GM21619 (cell line): Measurements from ENCODE around the gene PALM.

Experiments used
- ATAC-seq: cut with Tn5 transposase; IDR thresholded peaks from one replicate; pipeline ENCODE4 v1.9.1; 2021; ENCODE audit not compliant: unreplicated experiment

Gene PALM

DNA sequence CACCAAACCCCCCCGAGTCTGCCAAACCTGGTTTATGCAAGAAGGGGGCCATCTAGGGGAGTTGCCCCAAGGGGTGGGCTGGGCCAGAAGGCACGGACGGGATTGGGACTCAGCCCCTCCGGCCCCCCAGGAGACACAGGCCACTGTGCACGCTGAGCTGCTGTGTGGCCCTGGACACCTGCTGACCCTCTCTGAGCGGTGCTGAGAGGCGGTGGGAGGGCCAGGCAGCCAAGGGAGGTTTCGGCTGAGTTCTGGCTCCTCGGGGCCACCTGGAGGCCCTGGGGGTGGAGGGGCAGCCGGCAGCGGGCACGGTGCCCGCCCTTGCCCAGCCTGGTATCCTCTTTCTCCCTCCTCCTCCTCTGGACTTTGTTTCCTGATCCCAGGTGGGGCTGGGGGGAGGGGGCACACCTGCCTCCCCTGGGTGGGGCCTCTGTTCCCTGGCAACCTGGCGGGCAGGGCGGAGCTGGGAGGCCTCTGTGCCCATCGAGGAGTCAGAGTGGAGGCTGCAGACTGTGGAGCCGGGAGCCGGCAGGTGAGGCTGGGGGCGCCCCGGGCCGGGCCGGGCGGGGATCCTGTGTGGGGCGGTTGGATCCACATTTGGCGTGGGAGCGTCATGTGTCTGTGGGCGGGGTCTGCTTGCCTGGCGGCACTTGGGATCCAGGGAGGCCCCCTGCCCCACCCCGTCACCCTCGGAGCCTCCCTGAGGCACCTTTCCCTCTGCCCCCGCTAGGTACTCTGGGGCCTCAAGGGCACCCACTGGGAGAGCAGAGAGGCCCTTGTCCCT lies 42.1 kb downstream of the PALM start, which contains the start of gene MISP:
TSS of gene MISP (plus strand) at position 473 of the 784 bp plus-strand sequence. CDS start 5,835 bp downstream, outside the sequence.
- ATAC-seq: no peak

DNA sequence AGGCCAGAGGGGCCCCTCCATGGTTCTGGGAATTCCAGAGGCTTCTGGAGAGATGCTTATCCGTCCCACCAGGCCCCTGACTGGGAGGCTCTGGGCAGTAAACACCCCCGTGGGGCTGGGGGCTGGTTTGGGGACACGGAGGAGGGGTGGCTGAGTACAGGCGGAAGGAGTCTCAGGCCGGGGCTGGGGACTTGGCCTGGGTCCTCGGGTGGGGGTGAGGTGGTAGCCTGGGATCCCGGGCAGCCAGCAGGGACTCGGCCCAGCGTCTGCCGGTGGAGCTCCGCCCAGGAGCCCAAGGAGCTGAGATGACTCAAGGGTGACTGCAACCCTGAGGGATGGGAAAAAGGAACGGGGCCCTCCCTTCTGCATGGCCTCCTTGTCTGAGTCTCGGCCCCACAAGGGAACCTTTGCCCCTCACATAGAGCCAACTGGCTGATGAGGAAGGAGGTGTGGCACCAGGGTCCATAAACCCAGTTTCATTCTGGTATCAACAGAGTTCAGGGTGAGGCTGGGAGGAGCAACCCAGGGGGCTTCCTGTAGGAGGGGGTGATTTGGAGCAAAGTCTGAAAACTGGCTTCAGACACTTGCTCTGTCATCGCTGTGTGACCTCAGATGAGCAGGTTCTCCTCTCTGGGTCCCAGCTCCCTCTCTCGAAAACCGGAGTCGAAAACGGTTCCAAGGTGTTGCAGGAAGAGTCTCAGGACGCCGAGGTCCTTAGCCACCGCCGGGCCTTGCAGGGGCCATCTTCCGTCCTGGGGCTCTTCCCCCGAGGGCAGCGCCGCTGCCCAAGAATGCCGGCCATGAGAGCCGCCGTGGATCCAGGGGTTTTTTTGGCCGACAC lies 43.0 kb downstream of the PALM start:
- no peak for ATAC-seq

DNA sequence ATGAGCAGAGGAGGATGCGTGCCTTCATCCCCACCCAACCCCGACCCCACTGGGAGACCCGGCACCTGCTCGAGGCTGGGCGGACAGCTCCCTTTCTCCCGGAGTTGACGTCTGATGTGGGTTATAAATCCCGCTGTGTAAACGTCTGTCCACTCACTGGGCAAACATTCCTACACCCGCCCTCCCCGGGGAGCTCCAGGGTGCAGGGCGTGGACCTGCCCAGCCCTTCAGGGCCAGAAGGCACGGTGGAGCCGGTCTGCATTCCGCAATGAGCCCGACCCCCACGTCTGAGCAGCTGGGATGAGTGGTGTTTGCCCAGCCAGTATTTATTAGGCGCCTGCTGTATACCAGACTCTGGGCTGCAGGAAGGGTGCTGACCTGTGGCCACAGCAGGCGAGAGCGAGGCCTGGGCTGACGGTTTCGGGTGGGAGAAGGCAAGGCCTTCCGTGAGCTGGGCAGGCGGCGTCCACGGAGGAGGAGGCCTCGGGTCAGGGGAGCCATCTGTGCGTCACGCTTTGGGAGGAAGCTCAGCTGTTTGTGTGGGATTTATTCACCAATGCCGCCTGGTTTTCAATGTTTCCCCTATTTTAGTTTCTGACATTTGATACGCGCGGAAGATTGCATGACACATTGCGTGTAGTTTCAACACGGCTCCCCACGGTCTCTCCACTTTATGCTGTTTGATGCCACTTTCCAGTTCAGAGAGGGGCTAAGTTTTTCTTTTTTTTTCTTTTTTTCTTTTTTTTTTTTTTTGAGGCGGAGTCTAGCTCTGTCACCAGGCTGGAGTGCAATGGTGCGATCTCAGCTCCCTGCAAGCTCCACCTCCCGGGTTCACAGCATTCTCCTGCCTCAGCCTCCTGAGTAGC lies 44.1 kb downstream of the PALM start:
- no peak for ATAC-seq

DNA sequence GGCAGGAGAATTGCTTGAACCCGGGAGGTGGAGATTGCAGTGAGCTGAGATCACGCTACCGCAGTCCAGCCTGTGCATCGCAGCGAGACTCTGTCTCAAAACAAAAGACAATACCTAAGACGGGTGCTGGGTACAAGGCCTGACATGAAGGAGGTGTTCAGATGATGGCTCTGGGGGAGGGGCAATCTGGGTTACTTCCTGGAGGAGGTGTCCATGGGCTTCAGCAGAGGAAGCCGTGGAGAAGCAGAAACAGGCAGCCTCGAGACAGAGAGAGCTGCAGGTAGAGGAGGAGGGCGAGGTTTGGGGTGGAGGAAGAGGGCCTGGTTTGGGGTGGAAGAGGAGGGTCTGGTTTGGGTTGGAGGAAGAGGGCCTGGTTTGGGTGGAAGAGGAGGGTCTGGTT lies 45.8 kb downstream of the PALM start:
- no peak for ATAC-seq

DNA sequence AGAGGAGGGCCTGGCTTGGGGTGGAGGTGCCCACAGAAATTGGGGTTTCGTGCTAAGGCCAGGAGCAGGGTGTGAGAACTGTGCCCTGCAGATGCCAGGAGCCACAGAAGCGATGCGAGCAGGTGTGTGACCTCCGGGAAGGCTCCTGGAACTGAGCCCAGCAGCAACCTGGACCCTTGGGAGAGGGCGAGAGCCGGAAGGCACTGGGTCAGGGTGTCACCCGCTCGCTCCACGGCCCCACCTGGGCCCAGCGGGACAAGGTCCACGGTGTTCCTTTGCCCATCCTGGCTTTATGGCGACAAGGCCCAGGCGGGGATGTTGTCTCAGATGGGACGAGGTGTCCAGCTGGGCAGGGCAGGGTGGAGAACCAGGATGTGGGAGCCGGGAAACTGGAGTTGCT lies 46.3 kb downstream of the PALM start:
- ATAC-seq: no peak

DNA sequence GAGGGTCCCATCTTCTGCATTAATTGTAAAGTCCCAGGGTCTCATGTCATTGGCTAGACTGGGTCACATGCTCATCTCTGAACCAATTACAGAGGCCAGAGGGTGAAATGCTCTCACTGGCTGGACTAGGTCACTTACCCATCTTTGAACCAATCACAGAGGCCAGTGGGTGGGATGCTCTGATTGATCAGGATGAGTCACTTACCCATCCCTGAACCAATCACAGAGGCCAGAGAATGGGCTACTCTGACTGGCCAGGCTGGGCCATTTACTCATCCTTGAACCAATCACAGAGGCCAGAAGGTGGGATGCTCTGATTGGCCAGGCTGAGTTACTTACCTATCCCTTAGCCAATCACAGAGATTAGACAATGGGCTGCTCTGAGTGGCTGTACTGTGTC lies 47.5 kb downstream of the PALM start:
- no peak for ATAC-seq

DNA sequence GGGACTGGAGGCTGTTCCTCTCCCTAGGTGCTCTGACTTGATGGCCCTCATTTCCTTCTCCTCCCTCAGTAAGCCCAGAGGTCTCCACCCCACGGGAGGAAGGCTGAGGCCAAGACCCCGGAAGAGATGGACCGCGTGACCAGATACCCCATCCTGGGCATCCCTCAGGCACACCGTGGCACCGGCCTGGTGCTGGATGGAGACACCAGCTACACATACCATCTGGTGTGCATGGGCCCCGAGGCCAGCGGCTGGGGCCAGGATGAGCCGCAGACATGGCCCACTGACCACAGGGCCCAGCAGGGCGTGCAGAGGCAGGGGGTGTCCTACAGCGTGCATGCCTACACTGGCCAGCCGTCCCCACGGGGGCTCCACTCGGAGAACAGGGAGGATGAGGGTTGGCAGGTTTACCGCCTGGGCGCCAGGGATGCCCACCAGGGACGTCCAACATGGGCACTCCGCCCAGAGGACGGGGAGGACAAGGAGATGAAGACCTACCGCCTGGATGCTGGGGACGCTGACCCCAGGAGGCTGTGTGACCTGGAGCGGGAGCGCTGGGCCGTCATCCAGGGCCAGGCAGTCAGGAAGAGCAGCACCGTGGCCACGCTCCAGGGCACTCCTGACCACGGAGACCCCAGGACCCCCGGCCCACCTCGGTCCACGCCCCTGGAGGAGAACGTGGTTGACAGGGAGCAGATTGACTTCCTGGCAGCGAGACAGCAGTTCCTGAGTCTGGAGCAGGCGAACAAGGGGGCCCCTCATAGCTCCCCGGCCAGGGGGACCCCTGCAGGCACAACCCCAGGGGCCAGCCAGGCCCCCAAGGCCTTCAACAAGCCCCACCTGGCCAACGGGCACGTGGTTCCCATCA lies 48.3 kb downstream of the PALM start:
- no peak for ATAC-seq

DNA sequence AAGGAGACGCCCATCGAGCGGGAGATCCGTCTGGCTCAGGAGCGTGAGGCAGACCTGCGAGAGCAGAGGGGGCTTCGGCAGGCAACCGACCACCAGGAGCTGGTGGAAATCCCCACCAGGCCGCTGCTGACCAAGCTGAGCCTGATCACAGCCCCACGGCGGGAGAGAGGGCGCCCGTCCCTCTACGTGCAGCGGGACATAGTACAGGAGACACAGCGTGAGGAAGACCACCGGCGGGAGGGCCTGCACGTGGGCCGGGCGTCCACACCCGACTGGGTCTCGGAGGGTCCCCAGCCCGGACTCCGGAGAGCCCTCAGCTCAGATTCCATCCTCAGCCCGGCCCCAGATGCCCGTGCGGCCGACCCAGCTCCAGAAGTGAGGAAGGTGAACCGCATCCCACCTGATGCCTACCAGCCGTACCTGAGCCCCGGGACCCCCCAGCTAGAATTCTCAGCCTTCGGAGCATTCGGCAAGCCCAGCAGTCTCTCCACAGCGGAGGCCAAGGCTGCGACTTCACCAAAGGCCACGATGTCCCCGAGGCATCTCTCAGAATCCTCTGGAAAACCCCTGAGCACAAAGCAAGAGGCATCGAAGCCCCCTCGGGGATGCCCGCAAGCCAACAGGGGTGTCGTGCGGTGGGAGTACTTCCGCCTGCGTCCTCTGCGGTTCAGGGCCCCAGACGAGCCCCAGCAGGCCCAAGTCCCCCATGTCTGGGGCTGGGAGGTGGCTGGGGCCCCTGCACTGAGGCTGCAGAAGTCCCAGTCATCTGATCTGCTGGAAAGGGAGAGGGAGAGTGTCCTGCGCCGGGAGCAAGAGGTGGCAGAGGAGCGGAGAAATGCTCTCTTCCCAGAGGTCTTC lies 49.3 kb downstream of the PALM start:
- no peak for ATAC-seq

DNA sequence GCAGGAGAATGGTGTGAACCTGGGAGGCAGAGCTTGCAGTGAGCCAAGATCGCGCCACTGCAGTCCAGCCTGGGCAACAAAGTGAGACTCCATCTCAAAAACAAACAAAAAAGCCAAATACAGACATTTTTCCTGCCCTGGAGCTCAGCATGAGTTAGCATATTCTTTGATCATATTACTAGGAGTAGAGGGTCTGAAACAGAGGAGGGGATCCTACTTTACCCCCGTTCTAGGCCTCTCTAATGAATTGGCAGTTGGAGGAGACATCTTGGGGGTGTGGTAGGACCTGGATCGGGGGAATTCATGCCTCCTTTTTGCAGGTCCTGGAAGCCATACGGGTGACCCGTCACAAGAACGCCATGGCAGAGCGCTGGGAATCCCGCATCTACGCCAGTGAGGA lies 54.4 kb downstream of the PALM start:
- ATAC-seq: no peak

DNA sequence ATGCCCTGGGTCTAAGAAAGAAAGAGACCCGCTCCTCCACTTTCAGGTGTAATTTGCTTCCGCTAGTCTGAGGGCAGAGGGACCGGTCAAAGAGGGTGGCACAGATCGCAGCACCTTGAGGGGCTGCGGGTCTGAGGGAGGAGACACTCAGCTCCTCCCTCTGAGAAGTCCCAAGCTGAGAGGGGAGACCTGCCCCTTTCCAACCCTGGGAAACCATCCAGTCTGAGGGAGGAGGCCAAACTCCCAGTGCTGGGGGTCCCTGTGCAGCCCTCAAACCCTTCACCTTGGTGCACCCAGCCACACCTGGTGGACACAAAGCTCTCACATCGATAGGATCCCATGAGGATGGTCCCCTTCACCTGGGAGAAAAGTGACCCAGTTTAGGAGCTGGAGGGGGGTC lies 55.1 kb downstream of the PALM start:
- no peak for ATAC-seq

DNA sequence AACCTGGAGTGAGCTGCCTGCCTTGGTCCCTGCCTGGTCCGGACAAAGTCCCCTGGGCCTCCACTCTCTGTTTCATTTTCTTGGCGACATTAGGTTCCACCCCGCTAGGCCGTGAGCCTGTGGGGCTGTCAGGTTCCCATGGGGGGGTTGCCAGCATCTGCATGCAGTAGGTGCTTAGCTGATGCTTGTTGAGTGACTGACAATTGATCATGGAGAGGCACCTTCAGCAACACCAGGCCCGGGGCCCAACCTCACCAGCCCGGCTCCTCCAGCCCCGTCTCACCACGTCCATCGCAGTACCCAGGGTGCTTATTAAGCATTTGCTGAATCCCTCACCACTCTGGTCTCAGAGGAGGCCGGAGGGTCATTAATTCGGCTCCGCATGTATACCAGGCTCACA lies 55.6 kb downstream of the PALM start:
- ATAC-seq: no peak

DNA sequence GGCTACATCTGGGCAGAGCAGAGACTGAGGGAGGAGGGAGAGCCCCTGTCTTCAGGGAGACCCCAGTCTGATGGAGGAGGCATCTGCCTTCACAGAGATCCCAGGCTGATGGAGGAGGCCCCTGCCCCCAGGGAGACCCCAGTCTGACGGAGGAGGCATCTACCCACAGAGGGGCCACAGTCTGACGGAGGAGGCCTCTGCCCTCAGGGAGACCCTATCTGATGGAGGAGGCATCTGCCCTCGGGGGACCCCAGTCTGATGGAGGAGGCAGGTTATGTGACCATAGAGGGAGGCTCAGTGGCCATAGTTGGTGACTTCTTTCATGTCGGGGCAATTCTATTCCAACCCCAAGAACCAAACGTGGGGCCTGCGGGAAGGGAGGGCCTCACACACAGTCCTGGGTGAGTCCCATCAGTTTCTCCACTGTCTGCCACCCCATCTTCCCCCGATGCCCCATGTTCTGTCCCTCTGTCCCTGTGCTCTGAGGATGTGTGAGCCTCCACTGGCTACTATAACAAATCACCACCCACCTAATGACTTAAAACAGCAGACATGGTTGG lies 56.5 kb downstream of the PALM start:
- no peak for ATAC-seq

DNA sequence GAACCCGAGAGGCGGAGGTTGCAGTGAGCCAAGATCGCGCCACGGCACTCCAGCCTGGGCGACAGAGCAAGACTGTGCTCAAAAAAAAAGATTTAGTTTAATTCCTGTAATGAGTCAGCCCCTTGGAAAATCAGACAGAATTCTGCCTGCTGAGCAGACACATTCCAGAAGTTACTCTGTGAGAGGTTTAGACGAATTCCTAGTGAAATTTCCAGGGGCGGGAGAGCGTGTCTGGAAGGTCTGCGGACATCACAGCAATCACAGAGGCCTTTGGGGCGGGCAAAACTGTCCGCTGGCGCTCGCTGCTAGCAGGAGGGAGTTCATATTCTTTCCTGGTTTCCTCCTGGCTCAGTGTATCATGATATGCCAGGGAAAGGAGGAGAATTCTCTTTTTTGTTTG lies 59.7 kb downstream of the PALM start:
- no peak for ATAC-seq

DNA sequence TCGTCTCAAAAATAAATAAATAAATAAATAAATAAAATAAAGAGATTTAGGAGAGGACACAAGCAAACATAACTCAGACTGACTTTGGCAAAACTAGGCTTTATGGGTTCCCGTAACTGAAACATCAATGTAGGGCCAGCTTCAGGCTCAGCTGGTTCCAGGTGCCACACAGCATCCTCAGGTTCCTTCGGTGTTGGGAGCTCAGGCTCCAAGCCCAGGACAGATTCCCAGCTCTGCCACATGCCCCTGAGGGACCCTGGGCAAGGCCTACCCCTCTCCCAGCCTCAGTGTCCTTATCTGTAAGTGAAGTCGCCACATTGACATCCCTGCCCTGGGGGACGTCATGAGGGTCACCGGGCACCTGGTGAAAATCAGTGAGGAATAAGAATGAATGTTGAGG lies 60.9 kb downstream of the PALM start:
- no peak for ATAC-seq

DNA sequence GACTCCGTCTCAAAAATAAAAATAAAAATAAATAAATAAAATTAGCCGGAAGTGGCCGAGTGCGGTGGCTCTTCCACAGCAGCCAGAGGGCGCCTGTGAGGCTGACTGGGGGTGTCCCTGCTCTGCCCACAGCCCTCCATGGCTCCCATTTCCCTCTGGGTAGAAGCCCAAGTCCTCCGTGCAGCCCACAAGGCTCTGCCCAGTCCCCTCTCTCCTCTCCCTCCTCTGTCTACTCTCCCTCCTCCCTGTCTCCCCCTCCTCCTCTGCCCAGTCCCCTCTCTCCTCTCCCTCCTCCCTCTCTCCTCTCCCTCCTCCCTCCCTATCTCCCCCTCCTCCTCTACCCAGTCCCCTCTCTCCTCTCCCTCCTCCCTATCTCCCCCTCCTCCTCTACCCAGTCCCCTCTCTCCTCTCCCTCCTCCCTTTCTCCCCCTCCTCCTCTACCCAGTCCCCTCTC lies 62.6 kb downstream of the PALM start:
- ATAC-seq: no peak

DNA sequence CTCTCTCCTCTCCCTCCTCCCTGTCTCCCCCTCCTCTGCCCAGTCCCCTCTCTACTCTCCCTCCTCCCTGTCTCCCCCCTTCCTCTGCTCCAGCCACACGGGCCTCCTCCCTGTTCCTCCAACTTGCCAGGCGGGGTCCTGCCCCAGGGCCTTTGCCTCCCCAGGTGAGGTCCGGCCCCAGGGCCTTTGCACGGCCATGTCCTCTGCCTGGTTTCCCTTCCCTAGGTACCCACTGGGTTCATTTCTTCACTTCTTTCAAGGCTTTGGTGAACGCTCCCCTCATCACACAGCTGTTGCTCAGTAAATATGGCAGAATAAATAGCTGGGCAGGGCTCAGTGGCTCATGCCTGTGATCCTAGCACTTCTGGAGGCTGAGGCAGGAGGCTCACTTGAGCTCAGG lies 63.3 kb downstream of the PALM start:
- no peak for ATAC-seq

DNA sequence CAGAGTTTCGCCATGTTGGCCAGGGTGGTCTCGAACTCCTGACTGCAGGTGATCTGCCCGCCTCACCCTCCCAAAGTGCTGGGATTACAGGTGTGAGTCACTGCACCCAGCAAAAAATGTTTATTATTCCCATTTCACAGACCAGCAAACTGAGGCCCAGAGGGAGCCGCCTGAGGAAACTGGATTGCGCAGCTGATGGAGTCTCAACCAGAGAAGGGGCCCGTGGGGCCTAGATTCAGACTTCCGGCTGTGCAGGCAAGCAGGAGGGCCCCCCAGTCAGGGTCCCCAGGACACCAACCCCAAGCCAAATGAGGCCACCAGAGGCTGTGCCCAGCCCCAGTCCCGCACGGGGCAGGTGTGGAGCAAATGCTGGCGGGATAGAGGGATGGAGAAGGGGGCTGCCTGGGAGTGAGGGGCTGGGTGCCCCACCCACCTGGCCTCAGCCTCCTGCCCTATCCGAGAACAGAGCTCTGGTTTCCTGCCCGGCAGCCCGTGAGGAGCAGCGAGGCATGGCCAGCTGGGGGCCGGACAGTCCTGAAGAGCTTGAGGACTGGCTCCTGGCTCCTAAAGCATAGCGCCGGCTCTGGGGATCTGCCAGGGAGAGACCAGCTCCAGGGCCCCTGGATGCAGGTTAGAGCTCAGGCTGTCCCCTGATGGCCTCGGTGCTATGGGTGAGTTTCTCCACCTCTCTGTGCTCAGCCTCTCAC lies 64.1 kb downstream of the PALM start:
- ATAC-seq: no peak

DNA sequence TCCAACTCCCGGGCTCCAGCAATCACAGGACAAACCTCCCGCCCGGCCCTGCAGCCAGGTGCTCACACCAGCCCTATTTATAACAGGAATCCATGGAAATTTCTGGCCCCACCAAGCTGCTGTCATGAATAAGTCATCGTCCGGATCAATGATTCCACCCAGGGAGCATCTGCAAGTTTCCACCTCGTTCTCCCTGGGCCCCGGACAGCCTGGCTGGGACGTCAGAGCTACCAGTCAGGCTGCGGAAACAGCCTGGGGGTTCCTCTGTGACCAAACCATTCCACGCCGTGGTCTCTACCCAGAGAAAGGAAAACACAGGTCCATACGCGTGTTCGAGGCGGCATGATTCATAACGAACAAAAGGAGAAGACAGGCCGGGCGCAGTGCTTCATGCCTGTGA lies 67.8 kb downstream of the PALM start:
- no peak for ATAC-seq
